Fibroblast of pulmonary artery (primary cell): Measurements from ENCODE around the gene APPL1.

Experiments
- DNase-seq: peaks from one replicate; pipeline ENCODE4 v3.0.0-alpha.2; 2010; ENCODE audit warnings: low read depth
- H3K4me3 ChIP-seq: replicated peaks from 2 replicates; pipeline ENCODE4 v1.5.1; 2011; ENCODE audit warnings: low read depth, mild to moderate bottlenecking, control low read depth, low read length, moderate library complexity
- TF ChIP-seq, protein P1 (sequence below): IDR thresholded peaks from 2 replicates; pipeline ENCODE4 v1.5.1; 2011; ENCODE audit warnings: mild to moderate bottlenecking, control low read depth, low read length, inconsistent platforms; ENCODE audit errors: missing control alignments

APPL1 gene

DNA sequence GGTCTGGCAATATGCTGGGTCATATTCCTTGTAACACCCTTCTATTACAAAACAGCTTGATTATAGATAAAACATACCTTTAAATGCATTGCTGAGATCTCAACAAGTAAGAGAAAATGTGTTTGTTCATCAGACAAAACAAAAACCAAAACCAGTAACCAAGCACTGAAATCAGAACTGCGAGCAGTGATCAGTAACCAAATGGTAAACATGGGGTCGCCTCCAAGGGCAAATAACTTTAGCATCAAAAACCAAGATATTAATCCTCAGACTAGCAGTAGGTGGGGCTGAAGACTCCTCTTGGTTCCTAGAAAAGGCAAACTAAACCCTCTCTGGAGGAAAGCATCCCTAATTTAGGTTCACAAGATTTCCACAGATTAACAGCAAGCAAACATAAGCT lies 21.1 kb upstream of the APPL1 start:
- DNase-seq: no peak

DNA sequence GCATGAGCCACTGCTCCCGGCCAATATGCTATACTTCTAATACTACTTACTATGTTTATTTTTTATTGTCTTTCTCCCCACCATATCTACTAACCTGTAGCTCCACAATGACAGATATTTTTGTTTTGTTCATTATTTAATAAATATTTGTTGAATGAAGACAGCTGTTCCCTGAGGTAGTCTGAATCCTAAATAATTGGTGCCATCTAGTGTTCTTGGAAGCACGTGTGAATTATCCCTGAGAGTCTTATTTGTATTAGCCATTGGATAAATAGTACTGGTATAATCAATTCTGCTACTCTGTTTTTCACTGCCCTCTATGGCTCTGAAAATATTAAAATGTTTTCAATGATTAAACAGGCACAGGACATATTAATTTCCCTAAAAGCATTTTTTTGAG lies 5.6 kb upstream of the APPL1 start:
- TF ChIP-seq, protein P1, sequence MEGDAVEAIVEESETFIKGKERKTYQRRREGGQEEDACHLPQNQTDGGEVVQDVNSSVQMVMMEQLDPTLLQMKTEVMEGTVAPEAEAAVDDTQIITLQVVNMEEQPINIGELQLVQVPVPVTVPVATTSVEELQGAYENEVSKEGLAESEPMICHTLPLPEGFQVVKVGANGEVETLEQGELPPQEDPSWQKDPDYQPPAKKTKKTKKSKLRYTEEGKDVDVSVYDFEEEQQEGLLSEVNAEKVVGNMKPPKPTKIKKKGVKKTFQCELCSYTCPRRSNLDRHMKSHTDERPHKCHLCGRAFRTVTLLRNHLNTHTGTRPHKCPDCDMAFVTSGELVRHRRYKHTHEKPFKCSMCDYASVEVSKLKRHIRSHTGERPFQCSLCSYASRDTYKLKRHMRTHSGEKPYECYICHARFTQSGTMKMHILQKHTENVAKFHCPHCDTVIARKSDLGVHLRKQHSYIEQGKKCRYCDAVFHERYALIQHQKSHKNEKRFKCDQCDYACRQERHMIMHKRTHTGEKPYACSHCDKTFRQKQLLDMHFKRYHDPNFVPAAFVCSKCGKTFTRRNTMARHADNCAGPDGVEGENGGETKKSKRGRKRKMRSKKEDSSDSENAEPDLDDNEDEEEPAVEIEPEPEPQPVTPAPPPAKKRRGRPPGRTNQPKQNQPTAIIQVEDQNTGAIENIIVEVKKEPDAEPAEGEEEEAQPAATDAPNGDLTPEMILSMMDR: peak; percentile 48
- DNase-seq: peak; percentile 58
- no peak overlapping the region for H3K4me3 ChIP-seq

More for the DNA sequence above, 21.1 kb upstream of the APPL1 start:
- H3K4me3 ChIP-seq: no peak overlapping the region
- TF ChIP-seq, protein P1: no peak

DNA sequence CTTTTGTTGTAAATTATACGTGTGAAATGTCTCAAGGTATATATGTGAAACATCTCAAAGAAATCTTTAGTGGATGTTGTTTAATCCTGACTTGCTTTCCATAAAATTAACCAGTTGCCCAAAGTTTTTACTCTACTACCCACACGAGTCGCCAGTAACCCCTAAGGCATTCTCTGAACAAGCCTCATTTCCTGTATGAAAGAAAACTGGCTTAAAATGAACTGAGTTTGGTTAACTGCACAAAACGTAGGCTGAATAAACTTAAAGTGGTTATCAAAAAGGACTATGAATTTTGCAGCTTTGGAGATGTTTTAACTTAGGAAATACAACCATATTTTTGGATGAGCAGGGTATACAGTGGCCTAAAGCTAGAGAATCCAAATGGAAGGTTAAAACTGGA lies 2.7 kb upstream of the APPL1 start:
- no peak overlapping the region for H3K4me3 ChIP-seq
- DNase-seq: peak; percentile 1
- TF ChIP-seq, protein P1: no peak

DNA sequence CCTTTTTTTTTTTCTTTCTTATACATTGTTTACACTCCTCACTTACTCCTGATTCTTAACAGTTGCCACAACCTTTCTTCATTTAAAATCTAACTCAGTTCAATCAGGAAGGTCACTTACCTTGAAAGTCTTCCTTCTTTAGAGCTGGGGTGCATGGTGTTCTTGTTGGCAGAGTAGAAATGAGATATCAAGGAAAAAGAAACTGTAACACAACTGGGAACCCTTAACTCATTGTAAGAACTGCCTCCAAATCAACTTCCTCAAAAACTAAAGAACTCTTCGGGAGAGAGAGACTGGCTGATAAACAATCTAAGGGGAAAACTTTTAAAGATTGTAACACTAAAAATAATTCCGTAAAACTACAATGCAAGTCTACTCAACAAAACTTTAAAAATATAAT lies 1.4 kb upstream of the APPL1 start:
- H3K4me3 ChIP-seq: no peak overlapping the region
- DNase-seq: no peak
- TF ChIP-seq, protein P1: no peak

DNA sequence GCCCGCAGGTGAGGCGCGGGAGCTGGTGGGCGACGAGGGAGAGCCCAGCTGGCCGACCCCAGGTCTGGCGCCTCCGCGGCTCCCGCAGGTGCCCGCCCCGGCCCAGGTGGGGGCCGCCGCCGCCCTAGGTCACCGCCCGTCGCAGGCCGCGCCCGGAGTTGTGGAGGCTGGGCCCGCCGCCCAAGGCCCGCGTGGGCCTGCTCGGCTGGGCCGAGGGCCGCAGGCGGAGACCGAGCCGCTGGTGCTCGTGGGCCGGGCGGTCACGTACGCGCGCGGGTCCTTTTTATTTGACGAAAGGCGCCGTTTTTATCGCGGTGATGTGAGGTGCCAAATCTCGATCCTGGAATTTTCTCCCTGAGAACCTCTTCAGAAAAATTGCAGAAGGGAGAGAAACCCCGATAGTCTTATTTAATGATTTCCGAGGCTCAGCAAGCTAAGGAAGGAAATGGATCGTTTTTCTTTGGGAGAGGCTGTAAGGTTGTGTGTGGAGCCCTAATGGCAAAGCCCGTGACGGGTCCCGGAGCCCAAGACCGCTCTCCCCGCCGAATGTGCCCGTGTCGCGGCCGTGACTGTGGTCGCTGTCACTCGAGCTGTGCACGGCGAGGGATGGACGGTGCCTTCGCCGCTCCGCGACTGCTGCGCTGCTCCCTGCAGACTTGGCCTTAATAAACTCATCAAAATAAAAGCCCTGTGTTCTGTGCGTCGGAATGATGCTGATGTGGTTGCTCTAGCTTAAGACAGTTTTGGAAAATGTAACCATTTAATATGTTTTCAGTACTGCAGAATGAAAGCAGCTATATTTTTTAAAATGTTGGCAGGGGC lies 612 bp downstream of the APPL1 start:
- TF ChIP-seq, protein P1: no peak
- DNase-seq: peak; percentile 63
- H3K4me3 ChIP-seq: peak overlapping the region; percentile 83

DNA sequence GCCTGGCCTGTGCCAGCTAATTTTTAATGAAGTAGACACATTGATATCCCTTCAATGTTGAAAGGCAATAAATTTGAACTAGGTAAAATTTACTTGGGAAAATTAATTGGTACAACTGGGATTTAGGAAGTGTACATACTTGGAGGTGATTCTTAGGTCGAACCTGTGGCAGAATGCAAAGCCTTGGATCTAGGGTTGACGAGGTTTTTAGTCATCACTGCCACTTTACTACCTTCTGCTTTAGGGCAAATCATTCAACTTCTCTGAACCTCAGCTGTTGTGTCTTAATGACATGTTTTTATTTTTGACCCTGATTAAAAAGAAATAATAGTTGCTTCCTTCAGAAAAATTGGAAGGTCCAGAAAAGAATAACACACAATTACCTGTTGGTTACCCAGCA lies 2.5 kb downstream of the APPL1 start:
- no peak overlapping the region for H3K4me3 ChIP-seq
- TF ChIP-seq, protein P1: no peak
- DNase-seq: no peak

DNA sequence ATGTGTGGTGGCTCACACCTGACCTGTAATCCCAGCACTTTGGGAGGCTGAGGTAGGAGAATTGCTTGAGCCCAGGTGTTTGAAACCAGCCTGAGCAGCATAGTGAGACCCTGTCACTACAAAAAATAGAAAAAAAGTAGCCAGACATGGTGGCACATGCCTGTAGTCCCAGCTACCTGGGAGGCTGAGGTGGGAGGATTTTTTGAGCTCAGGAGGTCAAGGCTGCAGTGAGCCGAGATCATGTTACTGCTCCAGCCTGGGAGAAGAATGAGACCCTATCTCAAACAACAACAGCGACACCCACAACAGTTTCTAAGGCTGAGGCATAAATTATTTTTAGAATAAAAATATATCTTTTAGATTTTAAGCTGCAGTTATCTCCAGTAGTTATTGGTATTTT lies 6.3 kb downstream of the APPL1 start:
- H3K4me3 ChIP-seq: no peak overlapping the region
- TF ChIP-seq, protein P1: no peak
- no peak for DNase-seq
